Astrocyte of the cerebellum (primary cell): ENCODE measurements around the gene ARL8A.

Experiments used
- DNase-seq: peaks from one replicate; pipeline ENCODE4 v3.0.0-alpha.2; 2011; ENCODE audit warnings: low read depth
- H3K4me3 ChIP-seq: 2 replicates; pipeline ENCODE4 v1.5.1; 2011; ENCODE audit warnings: mild to moderate bottlenecking, low read depth, low read length, moderate library complexity
- in situ Hi-C: cut with HindIII; loops from 2 replicates; pipeline ENCODE4 v1.10.0; 2017; ENCODE audit warnings: low sequenced_read_pairs
- TF ChIP-seq, protein P1 (sequence below): IDR thresholded peaks from 2 replicates; pipeline ENCODE4 v1.5.1; 2012; ENCODE audit warnings: low read length, low read depth, moderate library complexity, mild to moderate bottlenecking; ENCODE audit errors: missing control alignments

ARL8A gene

DNA sequence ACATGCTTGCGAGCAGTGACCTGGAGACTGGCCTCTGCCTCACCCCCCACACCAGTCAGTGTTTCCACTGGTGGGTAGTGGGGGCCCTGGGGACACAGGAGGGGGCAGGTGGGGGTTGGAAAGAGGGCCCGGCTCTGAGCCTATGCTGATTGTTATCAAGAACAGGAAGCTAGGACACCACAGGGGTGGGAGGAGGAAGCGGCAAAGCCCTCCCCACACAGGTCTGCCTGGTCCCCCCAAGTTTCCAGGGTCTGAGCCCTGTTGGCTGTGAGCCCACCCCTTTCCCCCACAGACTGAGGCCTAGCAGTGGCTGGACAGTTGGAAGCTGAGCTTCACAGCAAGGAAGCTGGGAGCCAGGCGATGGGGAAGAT lies 17.5 kb upstream of the ARL8A start:
- DNase-seq = no peak
- TF ChIP-seq, protein P1, sequence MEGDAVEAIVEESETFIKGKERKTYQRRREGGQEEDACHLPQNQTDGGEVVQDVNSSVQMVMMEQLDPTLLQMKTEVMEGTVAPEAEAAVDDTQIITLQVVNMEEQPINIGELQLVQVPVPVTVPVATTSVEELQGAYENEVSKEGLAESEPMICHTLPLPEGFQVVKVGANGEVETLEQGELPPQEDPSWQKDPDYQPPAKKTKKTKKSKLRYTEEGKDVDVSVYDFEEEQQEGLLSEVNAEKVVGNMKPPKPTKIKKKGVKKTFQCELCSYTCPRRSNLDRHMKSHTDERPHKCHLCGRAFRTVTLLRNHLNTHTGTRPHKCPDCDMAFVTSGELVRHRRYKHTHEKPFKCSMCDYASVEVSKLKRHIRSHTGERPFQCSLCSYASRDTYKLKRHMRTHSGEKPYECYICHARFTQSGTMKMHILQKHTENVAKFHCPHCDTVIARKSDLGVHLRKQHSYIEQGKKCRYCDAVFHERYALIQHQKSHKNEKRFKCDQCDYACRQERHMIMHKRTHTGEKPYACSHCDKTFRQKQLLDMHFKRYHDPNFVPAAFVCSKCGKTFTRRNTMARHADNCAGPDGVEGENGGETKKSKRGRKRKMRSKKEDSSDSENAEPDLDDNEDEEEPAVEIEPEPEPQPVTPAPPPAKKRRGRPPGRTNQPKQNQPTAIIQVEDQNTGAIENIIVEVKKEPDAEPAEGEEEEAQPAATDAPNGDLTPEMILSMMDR = no peak
- in situ Hi-C loops = no loop called here
- H3K4me3 ChIP-seq = no peak overlapping the region

DNA sequence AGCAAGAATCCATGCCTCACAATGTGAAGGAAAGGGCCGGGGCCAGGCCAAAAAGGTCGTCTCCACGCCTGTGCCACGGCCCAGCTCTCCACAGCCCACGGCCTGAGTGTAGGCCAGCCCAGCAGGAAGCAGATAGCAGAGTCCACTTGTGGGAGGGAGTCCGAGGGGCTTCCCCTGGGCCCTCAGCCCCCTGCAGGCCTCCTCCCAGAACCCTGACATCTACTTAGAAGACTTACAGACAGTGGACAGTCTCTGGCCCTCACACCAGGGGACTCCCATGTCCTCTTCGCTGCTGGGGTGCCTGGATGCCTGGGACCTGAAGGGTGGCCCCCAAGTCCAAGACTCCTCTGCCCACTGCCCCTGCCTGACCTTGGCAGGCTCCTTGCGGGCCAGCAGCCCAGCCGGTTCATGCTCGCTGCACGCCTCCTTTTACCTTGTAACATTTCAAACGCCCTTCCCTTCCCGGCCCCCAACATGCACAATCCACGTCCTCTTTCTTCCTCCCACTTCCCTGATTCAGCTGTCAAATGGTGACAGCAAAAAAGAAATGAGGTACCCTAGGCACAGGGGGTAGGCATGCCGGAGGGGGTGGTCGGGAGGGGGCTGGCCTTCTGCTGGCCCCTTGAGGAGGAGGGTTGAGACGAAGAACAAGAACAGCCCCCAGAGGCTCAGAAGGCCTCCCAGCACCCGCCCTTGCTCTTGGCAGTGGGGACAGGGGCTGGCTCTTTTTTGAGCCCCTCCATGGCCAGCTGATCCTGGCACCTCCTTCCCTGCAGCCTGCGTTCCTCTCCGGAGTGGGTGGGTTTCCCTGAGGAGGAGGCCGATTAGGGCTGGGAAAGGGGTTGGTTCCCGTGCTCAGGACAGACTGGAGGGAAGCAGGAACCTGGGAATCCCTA lies 16.9 kb upstream of the ARL8A start:
- TF ChIP-seq, protein P1 = no peak
- DNase-seq = no peak
- H3K4me3 ChIP-seq = no peak overlapping the region
- in situ Hi-C loops = no loop called here

DNA sequence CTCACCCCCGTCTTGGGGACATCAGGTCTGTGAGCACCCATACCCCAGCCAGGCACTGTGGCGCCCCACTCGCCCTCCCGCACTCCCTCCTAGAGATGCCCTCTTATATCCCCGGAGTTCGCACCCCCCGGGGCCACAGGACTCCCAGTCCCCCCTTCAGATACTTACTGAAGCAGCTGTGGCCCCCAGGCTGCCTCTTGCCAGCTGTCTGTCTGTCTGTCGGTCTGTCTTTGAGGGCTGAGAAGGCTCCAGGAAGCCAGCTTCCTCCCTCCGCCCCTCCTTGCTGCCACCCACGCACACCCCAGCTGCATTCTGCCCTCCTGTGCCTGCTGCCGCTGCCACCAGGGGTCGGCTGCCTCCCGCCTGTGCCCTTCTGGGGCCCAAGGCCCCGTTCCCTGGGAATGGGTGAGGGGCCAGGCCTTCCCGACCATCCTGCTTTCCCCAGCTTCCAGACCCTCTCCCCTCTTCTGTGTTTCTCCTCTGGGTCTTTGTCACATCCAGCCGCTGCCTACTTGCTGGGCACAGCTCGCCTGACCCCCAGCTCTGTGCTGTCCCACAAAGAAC lies 15.9 kb upstream of the ARL8A start, which contains the start of gene PTPN7:
Gene PTPN7 (minus strand): TSS at position 226 of the 564 bp plus-strand sequence. CDS start 1,200 bp downstream, outside the sequence.
- H3K4me3 ChIP-seq = no peak within 1 kb of the TSS
- no peak for DNase-seq
- in situ Hi-C loops = no loop called here
- TF ChIP-seq, protein P1 = no peak

DNA sequence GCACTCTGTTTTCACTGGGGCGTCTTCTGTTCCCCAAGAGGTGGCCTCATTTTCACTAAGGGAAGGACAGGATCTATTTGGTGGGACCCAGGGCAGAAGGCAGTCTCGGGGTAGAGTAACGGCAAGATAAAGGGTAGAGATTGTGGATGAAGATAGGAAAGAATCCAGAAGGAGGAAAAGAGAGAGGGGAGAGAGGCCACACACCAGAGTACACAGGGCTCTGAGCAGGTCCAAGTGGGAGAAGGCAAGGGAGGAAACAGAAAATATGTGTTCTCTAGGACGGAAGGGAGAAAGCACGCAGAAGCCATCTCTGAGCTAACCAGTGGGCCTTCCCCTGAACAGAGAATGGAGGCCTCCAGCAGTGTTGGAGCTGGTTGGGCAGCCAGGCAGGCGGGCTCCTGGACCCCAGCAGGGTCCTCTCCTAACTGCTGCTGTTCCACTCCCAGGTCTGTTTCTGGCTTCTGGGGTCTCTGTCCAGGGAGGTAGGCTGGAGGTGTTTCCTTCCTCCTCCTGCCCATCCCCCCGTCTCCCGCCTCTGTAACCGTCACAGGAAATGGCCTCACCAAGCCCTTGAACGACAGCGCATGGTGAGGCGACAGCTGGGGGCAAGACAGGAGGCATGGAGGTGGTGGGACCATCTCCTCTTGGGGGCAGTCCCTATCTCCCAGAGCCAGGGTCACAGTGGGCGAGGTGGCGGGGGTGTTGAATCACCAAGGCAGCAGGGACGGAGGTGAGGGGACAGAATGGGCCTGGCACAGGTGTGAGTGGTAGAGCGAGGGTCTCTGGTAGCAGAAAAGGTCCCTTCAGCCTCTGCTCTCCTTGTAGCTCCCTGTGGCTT lies 15.2 kb upstream of the ARL8A start:
- TF ChIP-seq, protein P1 = no peak
- in situ Hi-C loops = no loop called here
- no peak overlapping the region for H3K4me3 ChIP-seq
- no peak for DNase-seq

DNA sequence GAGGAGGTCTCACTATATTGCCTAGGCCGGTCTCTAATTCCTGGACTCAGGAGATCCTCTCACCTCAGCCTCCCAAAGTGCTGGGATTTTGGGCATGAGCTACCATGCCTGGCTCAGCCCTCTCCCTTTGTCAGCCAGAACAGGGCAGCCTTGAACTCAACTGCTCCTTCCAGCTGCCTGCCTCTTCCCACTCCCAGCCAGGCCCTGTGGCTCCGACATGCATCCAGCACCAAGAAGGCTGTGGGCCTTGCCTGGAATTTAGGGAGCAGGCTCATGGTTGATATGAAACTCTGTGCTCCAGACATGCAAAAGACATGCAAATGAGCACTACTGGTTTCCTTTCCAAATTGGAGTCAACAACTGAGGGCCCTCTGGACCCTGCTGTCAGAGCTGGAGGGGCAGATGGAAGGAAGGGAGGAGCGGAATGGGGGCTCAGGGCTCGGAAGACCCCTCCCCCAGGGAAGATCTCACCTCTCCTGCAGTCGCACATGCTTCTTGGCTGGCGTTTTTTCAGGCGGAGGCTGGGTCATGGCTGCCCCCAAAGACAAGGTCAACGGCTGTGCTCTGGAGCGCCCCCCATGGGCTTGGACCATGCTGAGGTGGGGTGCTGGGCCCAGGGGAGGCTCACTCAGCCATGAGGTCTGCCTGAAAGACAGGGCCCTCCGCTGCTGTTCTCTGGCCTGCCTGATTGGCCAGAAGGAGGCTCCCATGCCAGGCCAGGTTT lies 14.4 kb upstream of the ARL8A start:
- no peak overlapping the region for H3K4me3 ChIP-seq
- TF ChIP-seq, protein P1 = no peak
- no peak for DNase-seq
- in situ Hi-C loops = no loop called here

DNA sequence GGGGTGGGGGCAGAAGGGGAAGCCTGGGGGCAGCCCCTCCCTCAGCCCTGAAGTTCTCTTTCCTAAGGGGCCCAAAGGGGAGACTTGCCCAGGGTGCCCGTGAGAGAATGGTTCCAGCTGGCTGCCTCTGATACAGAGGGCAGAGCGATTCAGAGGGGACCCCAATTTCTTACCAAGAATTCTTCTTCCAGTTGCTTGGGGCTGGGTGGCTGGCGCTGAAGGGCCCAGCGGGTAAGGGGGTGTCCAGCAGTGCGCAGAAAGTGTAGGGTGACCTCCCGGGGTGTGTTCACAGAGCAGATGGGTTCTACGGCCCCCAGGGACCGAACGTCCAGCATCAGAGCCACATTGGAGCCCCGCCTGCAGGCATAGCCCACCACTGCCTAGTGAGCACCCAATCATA lies 13.4 kb upstream of the ARL8A start:
- TF ChIP-seq, protein P1 = no peak
- DNase-seq = no peak
- in situ Hi-C loops = no loop called here
- H3K4me3 ChIP-seq = no peak overlapping the region
